ENCODE results near the gene GOLT1A.
"Not testable (repeated sequence)": the region's sequence is repeated elsewhere in the genome, so short reads cannot be mapped to it uniquely, and the experiment has no call there.

The GOLT1A gene

DNA sequence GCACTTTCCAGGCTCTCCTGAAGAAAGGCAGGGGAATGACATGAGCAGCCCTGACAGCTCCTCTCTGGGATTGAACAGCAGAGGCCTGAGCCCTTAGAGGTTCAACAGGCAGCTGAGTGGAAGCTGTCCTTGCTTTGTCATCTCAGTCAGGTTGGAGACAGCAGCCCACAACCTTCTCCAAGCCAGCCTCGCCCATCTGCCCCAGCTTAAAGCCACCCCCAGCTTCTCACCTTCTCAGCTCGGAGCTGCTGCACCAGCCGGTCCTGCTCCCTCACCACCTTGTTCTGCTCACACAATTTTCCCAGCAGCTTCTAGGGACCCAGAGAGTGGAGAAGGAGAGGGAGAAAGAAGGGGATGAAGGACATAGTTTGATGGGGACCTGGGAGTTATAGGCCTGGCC, 35.2 kb upstream of the GOLT1A start:
- DNase-seq (ENCODE audit: low read depth in 3 of 3), result no peak

DNA sequence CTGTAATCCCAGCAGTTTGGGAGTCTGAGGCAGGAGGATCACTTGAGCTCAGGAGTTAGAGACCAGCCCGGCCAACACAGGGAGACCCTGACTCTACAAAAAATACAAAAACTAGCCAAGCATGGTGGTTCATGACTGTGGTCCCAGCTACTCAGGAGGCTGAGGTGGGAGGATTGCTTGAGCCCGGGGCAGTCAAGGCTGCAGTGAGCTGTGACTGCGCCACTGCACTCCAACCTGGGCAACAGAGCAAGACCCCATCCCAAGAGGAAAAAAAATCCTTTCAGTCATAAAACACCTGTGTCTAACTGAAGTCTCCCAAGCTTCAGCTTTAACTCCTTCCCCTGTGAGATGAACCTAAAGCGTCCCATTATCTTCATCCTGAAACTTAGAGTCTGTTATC, 33.1 kb upstream of the GOLT1A start:
- DNase-seq (ENCODE audit: low read depth in 3 of 3), result no peak

DNA sequence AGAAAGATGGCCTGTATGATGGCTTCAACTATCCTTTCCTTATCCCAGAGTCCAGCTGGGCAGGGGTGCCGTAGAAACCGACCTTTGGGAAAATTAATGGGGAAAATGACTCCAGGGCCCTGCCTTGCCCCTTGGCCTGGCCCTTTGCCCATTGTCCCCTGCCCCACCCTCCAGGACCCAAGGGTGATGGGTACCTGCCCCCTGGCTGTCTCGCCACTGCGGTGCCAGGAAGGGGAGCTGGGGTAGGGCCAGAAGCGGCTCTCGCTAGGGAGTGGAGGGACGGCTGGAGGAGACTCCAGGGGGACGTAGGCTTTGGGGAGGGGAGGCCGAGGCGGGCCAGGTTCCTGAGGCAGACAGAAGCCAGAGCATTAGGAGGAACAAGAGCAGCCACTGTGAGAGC, 29.1 kb upstream of the GOLT1A start:
- no peak for DNase-seq (ENCODE audit: low read depth in 3 of 3)

DNA sequence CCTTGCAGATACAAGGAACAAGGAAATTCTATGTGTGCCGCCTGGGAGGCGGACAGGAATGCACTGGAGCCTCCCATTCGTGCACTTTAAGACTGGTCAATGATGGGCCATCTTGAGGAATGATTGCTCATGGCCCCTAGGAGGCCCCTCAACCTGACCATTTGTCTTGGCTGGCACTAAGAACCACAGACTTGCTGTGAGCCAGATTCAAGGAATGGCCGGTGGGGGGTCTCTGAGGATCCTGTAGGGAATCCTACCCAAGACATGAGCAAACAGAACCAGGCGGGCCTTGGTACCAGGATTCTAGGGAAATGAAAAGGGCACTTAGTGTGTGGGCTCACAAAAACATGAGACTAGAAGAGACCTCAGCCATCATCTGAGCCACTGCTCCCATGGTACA, 28.1 kb upstream of the GOLT1A start:
- no peak for DNase-seq (ENCODE audit: low read depth in 3 of 3)

DNA sequence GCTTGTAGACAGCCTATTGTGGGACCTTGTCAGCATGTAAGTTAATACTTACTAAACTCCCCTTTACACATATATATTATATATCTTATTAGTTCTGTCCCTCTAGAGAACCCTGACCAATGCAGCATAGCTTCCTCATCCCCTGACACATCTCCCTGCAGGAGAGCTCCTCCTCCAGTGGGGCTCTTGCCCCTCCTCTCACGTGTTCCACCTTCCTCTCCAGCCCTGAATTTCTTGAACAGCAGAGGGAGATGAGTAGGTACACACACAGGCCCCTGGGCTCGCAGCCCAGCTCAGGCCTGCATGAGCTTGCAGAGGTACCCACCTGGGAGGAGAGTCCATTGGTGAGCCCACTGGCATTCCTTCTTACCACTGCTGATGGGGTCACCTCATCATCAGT, 27.3 kb upstream of the GOLT1A start:
- DNase-seq (ENCODE audit: low read depth in 3 of 3), result no peak

GRCh38 chr1:204240233-204240632, 26.4 kb upstream of the GOLT1A start:
- no peak for DNase-seq (ENCODE audit: low read depth in 3 of 3)

- not testable (repeated sequence) for DNase-seq (ENCODE audit: low read depth in 3 of 3)
Measured at GRCh38 chr1:204239401-204239800, 25.6 kb upstream of the GOLT1A start.

- not testable (repeated sequence) for DNase-seq (ENCODE audit: low read depth in 3 of 3)
Measured at GRCh38 chr1:204238520-204238919, 24.7 kb upstream of the GOLT1A start.

- DNase-seq (ENCODE audit: low read depth in 3 of 3), result not testable (repeated sequence)
Measured at GRCh38 chr1:204237515-204237914, 23.7 kb upstream of the GOLT1A start.

- no peak for DNase-seq (ENCODE audit: low read depth in 3 of 3)
Measured at GRCh38 chr1:204232526-204232925, 18.7 kb upstream of the GOLT1A start.

DNA sequence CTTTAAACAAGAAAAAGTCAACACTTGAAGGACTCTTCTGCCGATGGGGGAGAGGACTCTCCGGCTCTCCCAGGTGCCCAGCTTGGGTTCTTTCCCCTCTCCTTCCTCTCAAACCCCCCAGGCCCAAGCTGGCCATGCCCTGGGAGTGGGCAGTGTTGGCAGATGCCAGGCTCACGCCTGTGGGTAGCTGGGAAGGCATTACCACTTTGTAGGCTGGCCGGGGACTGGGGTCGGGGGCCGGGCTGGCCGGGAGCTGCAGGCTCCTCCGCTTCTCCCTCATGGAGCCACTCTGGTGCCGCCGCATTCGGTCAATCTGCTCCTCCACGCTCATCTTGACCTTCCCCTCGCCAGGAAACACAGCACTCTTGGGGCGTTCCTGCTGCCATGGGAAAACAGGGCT, 16.4 kb upstream of the GOLT1A start:
- no peak for DNase-seq (ENCODE audit: low read depth in 3 of 3)

DNA sequence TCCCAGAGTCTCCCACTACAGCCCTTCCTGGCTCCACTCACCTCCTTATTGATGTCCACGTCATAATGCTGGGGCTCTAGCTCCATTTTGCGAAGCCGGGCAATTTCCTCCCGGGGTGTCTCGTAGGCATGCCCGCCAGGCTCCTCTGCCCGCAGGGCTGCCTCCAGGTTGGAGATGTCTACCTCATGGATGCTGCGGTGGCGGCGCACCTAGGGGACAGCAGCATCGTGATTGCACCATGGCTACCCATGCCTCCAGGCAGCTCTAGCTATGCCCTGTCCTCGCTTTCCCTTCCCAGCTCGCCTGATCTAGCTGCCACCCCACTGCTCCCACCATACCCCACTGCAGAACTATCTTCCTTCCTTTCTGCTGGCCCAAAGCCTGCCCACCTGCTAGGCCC, 15.1 kb upstream of the GOLT1A start:
- DNase-seq (ENCODE audit: low read depth in 3 of 3), result no peak

GRCh38 chr1:204227996-204228785, 14.4 kb upstream of the GOLT1A start:
- no peak for DNase-seq (ENCODE audit: low read depth in 3 of 3)

- no peak for DNase-seq (ENCODE audit: low read depth in 3 of 3)
Measured at GRCh38 chr1:204227351-204227750, 13.6 kb upstream of the GOLT1A start.

GRCh38 chr1:204225841-204226735, 12.3 kb upstream of the GOLT1A start:
- no peak for DNase-seq (ENCODE audit: low read depth in 3 of 3)

DNA sequence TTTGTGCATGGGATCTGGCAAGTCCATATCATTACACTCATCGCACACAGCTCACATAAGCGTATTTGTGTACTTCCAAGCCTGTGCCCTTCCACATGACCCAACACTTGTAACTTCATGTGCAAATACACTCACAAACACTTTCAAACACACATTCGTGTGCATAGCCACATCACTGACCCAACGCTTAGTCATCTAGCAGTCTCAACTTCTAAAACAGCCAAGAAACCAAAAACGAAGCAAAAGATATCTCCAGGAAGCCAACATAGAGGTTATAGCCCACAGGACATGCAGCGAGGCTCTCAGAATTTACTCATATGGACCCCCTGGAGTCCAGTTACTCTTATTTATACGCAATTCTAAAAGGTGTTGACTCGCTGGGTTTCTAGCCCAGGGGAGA, 10.9 kb upstream of the GOLT1A start:
- DNase-seq (ENCODE audit: low read depth in 3 of 3), result no peak

GRCh38 chr1:204223129-204223860, 9.5 kb upstream of the GOLT1A start:
- no peak for DNase-seq (ENCODE audit: low read depth in 3 of 3)

DNA sequence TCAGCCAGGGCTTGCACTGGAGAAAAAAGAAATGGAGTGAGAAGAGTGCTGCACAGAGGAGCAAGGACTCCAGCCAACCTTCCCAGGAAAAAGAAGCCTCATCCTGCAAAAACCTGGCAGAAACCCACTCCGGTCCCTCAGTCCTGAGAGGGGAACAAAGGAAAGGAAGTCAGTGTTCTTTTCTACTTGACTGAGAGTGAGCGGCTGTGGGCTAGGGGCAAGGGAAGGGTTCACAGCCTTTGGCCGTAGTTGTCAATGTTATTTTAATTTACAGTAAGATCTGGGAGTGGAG, 8.9 kb upstream of the GOLT1A start:
- DNase-seq (ENCODE audit: low read depth in 3 of 3), result no peak

DNA sequence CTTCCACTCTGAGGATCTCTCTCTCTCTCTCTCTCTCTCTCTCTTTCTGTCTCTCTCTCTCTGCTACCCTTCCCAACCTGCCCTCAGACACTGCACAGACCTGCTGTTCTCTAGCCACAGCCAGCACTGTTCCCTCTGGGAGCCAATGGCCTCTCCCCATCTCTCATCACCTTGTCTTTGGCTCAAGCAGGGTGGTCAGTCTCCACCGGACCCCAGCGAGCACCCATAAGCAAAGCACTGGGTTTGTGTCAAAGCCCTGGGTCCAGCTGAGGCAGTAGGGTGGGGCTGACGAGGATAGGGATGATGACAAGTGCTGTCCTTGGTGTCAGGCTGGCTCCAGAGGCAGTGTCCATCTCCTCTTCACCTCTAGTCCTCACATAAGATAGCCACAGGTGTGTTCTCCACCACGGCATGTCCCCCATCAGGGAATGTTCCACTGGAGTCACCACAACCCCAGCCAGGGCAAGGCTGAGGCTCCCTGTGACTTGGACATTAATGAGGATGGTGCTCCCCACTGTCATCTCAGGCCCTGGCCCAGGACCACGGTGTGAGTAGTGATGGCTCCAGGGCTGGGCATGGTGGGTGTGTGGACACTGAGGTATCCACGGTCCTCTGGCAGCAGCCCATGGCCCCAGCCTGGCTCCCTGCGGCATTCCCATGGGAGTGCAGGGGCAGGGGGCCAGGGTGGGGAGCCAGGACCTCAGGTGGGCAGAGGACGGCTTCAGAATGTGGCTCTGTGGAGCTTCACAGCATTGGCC, 8.4 kb upstream of the GOLT1A start:
- no peak for DNase-seq (ENCODE audit: low read depth in 3 of 3)

GRCh38 chr1:204221271-204221670, 7.5 kb upstream of the GOLT1A start:
- DNase-seq (ENCODE audit: low read depth in 3 of 3), result no peak

GRCh38 chr1:204219971-204220616, 6.3 kb upstream of the GOLT1A start:
- DNase-seq (ENCODE audit: low read depth in 3 of 3), result no peak
